HCT116 (cell line): ENCODE data around the gene BAIAP2. TPM values are rescaled to one million over a fixed set of nuclear protein-coding genes. Genes with fewer than 3 reads are reported as not detected.

Source experiments
- ATAC-seq: fragments of 200-7000 bp; cut with Tn5 transposase; 2 replicates; pipeline ENCODE4 v1.9.1; 2020; ENCODE audit warnings: mild to moderate bottlenecking, moderate library complexity
- BruUV-seq: library from RNA; stranded (reverse); fragments of 400-500 nt; replicated peaks from 2 replicates; lab custom pipeline; 2021; lab: Mats Ljungman, UMichigan
- CTCF ChIA-PET: fragments of 300-600 bp; sonication (Branson Sonifier 250); formaldehyde crosslinking; loops from one replicate; lab custom pipeline; 2021; ENCODE audit warnings: antibody characterized with exemption; lab: Charles Lee
- POLR2A ChIA-PET: fragments of 300-600, 350-600 bp; sonication (Branson Sonifier 250); formaldehyde crosslinking; loops from one replicate; lab custom pipeline; 2021; ENCODE audit warnings: antibody characterized with exemption; lab: Charles Lee
- RAD21 ChIA-PET, 2 experiments: fragments of 300-600 bp; sonication (Branson Sonifier 250); formaldehyde crosslinking; loops; one replicate each; lab custom pipeline; 2023; ENCODE audit warnings: low total read pairs in 2 of 2; ENCODE audit not compliant: uncharacterized antibody in 2 of 2, unreplicated experiment in 2 of 2, low non-redundant PET in 1 of 2; lab: Charles Lee
- DNase-seq: peaks from one replicate; pipeline ENCODE4 v3.0.0-alpha.2; 2010; ENCODE audit warnings: low read depth, low spot score
- H2AFZ ChIP-seq: fragments of 200-600 bp; shearing (Covaris generic), sonication (generic); 2 replicates; pipeline ENCODE4 v1.6.1; 2017; ENCODE audit warnings: low read depth, mixed run types, mixed read lengths, antibody characterized with exemption, low read length; ENCODE audit not compliant: poor library complexity, severe bottlenecking
- H3K27ac ChIP-seq: 2 replicates; pipeline ENCODE4 v1.5.1; 2012; ENCODE audit warnings: low read depth, low read length
- H3K27me3 ChIP-seq: fragments of 200-600 bp; sonication (generic); 2 replicates; pipeline ENCODE4 v1.6.1; 2016; ENCODE audit warnings: mixed run types, low read length, mixed read lengths; ENCODE audit not compliant: insufficient read depth
- H3K36me3 ChIP-seq, 2 experiments: fragments of 200-500 bp in 1 of 2; fragments of 200-600 bp in 1 of 2; sonication (Bioruptor generic) in 1 of 2; sonication (generic) in 1 of 2; 2 replicates each; pipeline versions ENCODE4 v1.5.1 to v1.6.1; 2014 to 2016; ENCODE audit warnings: low read length in 2 of 2, inconsistent platforms in 1 of 2, mixed read lengths in 1 of 2, mixed run types in 1 of 2; ENCODE audit not compliant: insufficient read depth in 2 of 2, control insufficient read depth in 1 of 2
- H3K4me1 ChIP-seq, 2 experiments: fragments of 200-600 bp in 1 of 2; sonication (generic) in 1 of 2; 2 replicates each; pipeline versions ENCODE4 v1.5.1 to v1.6.1; 2012 to 2017; ENCODE audit warnings: low read length in 2 of 2, inconsistent platforms in 1 of 2, mild to moderate bottlenecking in 1 of 2, mixed read lengths in 1 of 2, mixed run types in 1 of 2, moderate library complexity in 1 of 2; ENCODE audit not compliant: insufficient read depth in 2 of 2, control insufficient read depth in 1 of 2
- H3K4me2 ChIP-seq: fragments of 200-600 bp; sonication (generic); 2 replicates; pipeline ENCODE4 v1.6.1; 2017; ENCODE audit warnings: mixed run types, low read length, mixed read lengths
- H3K4me3 ChIP-seq, 2 experiments: fragments of 200-600 bp in 1 of 2; sonication (generic) in 1 of 2; replicated peaks in 1 of 2; 2 replicates each; pipeline ENCODE4 v1.5.1; 2011 to 2016; ENCODE audit warnings: low read length in 2 of 2, control low read depth in 1 of 2, low read depth in 1 of 2, mild to moderate bottlenecking in 1 of 2, mixed read lengths in 1 of 2, mixed run types in 1 of 2
- H3K79me2 ChIP-seq: fragments of 200-600 bp; sonication (generic); 2 replicates; pipeline ENCODE4 v1.6.1; 2017; ENCODE audit warnings: mild to moderate bottlenecking, mixed run types, low read length, moderate library complexity, mixed read lengths; ENCODE audit not compliant: insufficient read depth
- H3K9ac ChIP-seq: fragments of 200-600 bp; sonication (generic); 2 replicates; pipeline ENCODE4 v1.6.1; 2016; ENCODE audit warnings: low read length, mixed read lengths
- H3K9me2 ChIP-seq: fragments of 200-600 bp; sonication (generic), shearing (Covaris generic); 2 replicates; pipeline ENCODE4 v1.6.1; 2017; ENCODE audit warnings: mixed run types, mild to moderate bottlenecking, moderate library complexity; ENCODE audit not compliant: insufficient read depth
- H3K9me3 ChIP-seq, 2 experiments: fragments of 200-500 bp in 1 of 2; fragments of 200-600 bp in 1 of 2; sonication (Bioruptor generic) in 1 of 2; sonication (generic) in 1 of 2; 2 replicates each; pipeline ENCODE4 v1.6.1; 2014 to 2017; ENCODE audit warnings: low read length in 2 of 2, mixed read lengths in 2 of 2, inconsistent platforms in 1 of 2, low read depth in 1 of 2, mild to moderate bottlenecking in 1 of 2, mixed run types in 1 of 2, moderate library complexity in 1 of 2; ENCODE audit not compliant: control insufficient read depth in 1 of 2, insufficient read depth in 1 of 2
- H4K20me1 ChIP-seq: fragments of 200-600 bp; sonication (generic), shearing (Covaris generic); 2 replicates; pipeline ENCODE4 v1.6.1; 2017; ENCODE audit warnings: mixed run types, mild to moderate bottlenecking, moderate library complexity; ENCODE audit not compliant: insufficient read depth
- CTCF ChIP-seq, 3 experiments: fragments of 200-600 bp in 1 of 3; sonication (generic) in 1 of 3; IDR thresholded peaks in 2 of 3; conservative IDR thresholded peaks in 1 of 3; 2 replicates each; pipeline ENCODE4 v1.5.1; 2012 to 2017; ENCODE audit warnings: low read depth in 2 of 3, low read length in 2 of 3, antibody characterized with exemption in 1 of 3, borderline replicate concordance in 1 of 3, control low read depth in 1 of 3, mild to moderate bottlenecking in 1 of 3, mixed read lengths in 1 of 3, mixed run types in 1 of 3, moderate library complexity in 1 of 3; ENCODE audit not compliant: insufficient read depth in 1 of 3
- EGR1 ChIP-seq: IDR thresholded peaks from 2 replicates; pipeline ENCODE4 v1.6.1; 2012; ENCODE audit warnings: low read depth
- JUND ChIP-seq: IDR thresholded peaks from 2 replicates; pipeline ENCODE4 v1.6.1; 2012
- MAX ChIP-seq: IDR thresholded peaks from 2 replicates; pipeline ENCODE4 v1.6.1; 2012
- POLR2A ChIP-seq: IDR thresholded peaks from 2 replicates; pipeline ENCODE4 v1.7.0; 2011; ENCODE audit warnings: borderline replicate concordance; ENCODE audit not compliant: insufficient read depth, insufficient read length; ENCODE audit errors: extremely low read depth
- POLR2AphosphoS5 ChIP-seq: IDR thresholded peaks from 2 replicates; pipeline ENCODE4 v1.6.1; 2011; ENCODE audit warnings: mild to moderate bottlenecking, low read depth, low read length, moderate library complexity
- RAD21 ChIP-seq: IDR thresholded peaks from 2 replicates; pipeline ENCODE4 v1.6.1; 2012; ENCODE audit warnings: low read depth, mild to moderate bottlenecking
- YY1 ChIP-seq: IDR thresholded peaks from 2 replicates; pipeline ENCODE4 v1.6.1; 2011; ENCODE audit warnings: low read length, low read depth, moderate library complexity, mild to moderate bottlenecking; ENCODE audit not compliant: insufficient replicate concordance; ENCODE audit errors: extremely low read depth
- ZFX ChIP-seq: fragments of 450-650 bp; IDR thresholded peaks from 2 replicates; pipeline ENCODE4 v1.6.1; 2017
- intact Hi-C: fragments of 100-400 bp; cut with micrococcal nuclease; formaldehyde crosslinking; loops from 2 replicates; pipeline ENCODE4 v1.10.0; 2022
- total RNA-seq: library from RNA; stranded (reverse); gene quantifications from one replicate; pipeline ENCODE4 v1.2.1, GENCODE V29; 2021; ENCODE audit not compliant: unreplicated experiment

BAIAP2 gene
- total RNA-seq, 1 experiment from 2014 or later: 105 TPM

GRCh38 chr17:81135505-81136278, 100.7 kb downstream of the BAIAP2 start:
- Histone ChIP-seq H3K9me2 (no peaks in the 10 kb centered on the region), H3K36me3 (no peaks in the 10 kb centered on the region), H3K4me3 (no peak overlapping the region), H3K4me1 (peaks cover 0 to 11% of the 10 kb centered on the region in 2 experiments; a peak in 2 of 4 replicates), H3K4me2 (no peak overlapping the region), H4K20me1 (no peaks in the 10 kb centered on the region), H3K27ac (no peak overlapping the region; the same call in 1 of the 2 replicates), H3K9ac (no peak overlapping the region), H2AFZ (no peak overlapping the region), H3K27me3 (no peaks in the 10 kb centered on the region), H3K9me3 (no peaks in the 10 kb centered on the region; a peak in 1 of 4 replicates), H3K79me2 (no peaks in the 10 kb centered on the region)
- intact Hi-C loops: no loop called here
- BruUV-seq: no TSS peak
- ATAC-seq: no peak
- no peak for DNase-seq
- CTCF ChIA-PET: no interaction called here
- TF ChIP-seq POLR2AphosphoS5 (no peak), YY1 (no peak), RAD21 (no peak), EGR1 (no peak), JUND (no peak), ZFX (no peak), POLR2A (no peak), MAX (no peak), CTCF (IDR thresholded peaks at IDR 0.05 in 2 of 3, conservative IDR thresholded peaks at IDR 0.05 in 1 of 3; ENCODE audit: borderline replicate concordance in 1 of 3, insufficient read depth in 1 of 3, low read depth in 2 of 3, low read length in 2 of 3) (no peak)
- POLR2A ChIA-PET: no interaction called here
- RAD21 ChIA-PET: no interaction called here
